Tibial nerve (tissue), 4 donors: ENCODE measurements around the gene CDK19. TPM values are rescaled to one million over a fixed set of nuclear protein-coding genes. Genes with fewer than 3 reads are reported as not detected.

Experiments
- DNase-seq, 2 donors: peaks; one replicate each; pipeline ENCODE4 v3.0.0-alpha.2; 2019; ENCODE audit warnings: low spot score in 2 of 2
- H3K27ac ChIP-seq, 4 donors: fragments of 200-600 bp; sonication (generic) in 3 of 4; one replicate each; pipeline ENCODE4 v1.5.1; 2017 to 2019; ENCODE audit warnings: mild to moderate bottlenecking in 1 of 4
- H3K27me3 ChIP-seq, 2 donors: fragments of 200-600 bp; sonication (generic) in 1 of 2; one replicate each; pipeline versions ENCODE4 v1.5.1 to v1.6.0; 2017 to 2019
- H3K36me3 ChIP-seq, 3 donors: fragments of 200-600 bp; sonication (generic); one replicate each; pipeline ENCODE4 v1.5.1; 2018 to 2019
- H3K4me1 ChIP-seq, 4 donors: fragments of 200-600 bp; sonication (generic) in 3 of 4; one replicate each; pipeline ENCODE4 v1.5.1; 2017 to 2019
- H3K4me3 ChIP-seq, 4 donors: fragments of 200-600 bp; sonication (generic) in 3 of 4; one replicate each; pipeline ENCODE4 v1.5.1; 2017 to 2019; ENCODE audit warnings: mild to moderate bottlenecking in 1 of 4, moderate library complexity in 1 of 4
- H3K9me3 ChIP-seq, 4 donors: fragments of 200-600 bp; sonication (generic) in 3 of 4; one replicate each; pipeline ENCODE4 v1.5.1; 2017 to 2019
- CTCF ChIP-seq, 5 experiments: fragments of 200-600 bp in 3 of 5; fragments of 450-650 bp in 2 of 5; sonication (generic) in 3 of 5; IDR thresholded peaks; one replicate each; pipeline ENCODE4 v1.5.1; 2016 to 2019; ENCODE audit warnings: antibody characterized with exemption in 5 of 5, mild to moderate bottlenecking in 3 of 5, moderate library complexity in 2 of 5
- EP300 ChIP-seq, 2 donors: sonication (generic); formaldehyde crosslinking; IDR thresholded peaks; one replicate each; pipeline ENCODE4 v1.6.1; 2017; ENCODE audit warnings: antibody characterized with exemption in 2 of 2, mild to moderate bottlenecking in 1 of 2
- POLR2A ChIP-seq, 2 donors: fragments of 450-650 bp; IDR thresholded peaks; one replicate each; pipeline ENCODE4 v1.6.1; 2017; ENCODE audit warnings: antibody characterized with exemption in 2 of 2, mild to moderate bottlenecking in 2 of 2, moderate library complexity in 2 of 2
- WGBS, 2 donors: methylation state at CpG; one replicate each; pipeline ENCODE4 v1.1.5; 2018; 5-methylcytosine and 5-hydroxymethylcytosine counted together
- total RNA-seq, 4 donors: library from RNA; depleted of rRNA; stranded (reverse); fragments of >200 nt; gene quantifications; one replicate each; pipeline ENCODE4 v1.1.0, GENCODE V29; 2016

The CDK19 gene
- total RNA-seq, 4 donors from 2014 or later: 18.6 to 29.3 (median 24.3) TPM

- WGBS, 2 donors: 35 to 36% methylated on average over 4 of the region's 4 CpGs
- Histone ChIP-seq H3K36me3 (no peaks in the 10 kb centered on the region), H3K9me3 (no peaks in the 10 kb centered on the region), H3K27ac (peak overlapping the region in 3 of 4 donors; percentile 15 to 75 (median 34)), H3K4me1 (peaks cover 0 to 21% (median 7%) of the 10 kb centered on the region in 4 donors), H3K4me3 (no peak overlapping the region), H3K27me3 (no peaks in the 10 kb centered on the region)
- TF ChIP-seq EP300 (IDR thresholded peaks at IDR 0.05) (no peak), POLR2A (IDR thresholded peaks at IDR 0.05) (no peak), CTCF (IDR thresholded peaks at IDR 0.05) (no peak)
- no peak for DNase-seq
These were observed 133.5 kb downstream of the CDK19 start for GRCh38 chr6:110681543-110682459.

- no peaks in the 10 kb centered on the region for H3K27me3 ChIP-seq
- TF ChIP-seq POLR2A (IDR thresholded peaks at IDR 0.05): no peak
- no peak for TF ChIP-seq EP300 (IDR thresholded peaks at IDR 0.05)
- TF ChIP-seq CTCF (IDR thresholded peaks at IDR 0.05): no peak
- no peaks in the 10 kb centered on the region for H3K36me3 ChIP-seq
- H3K9me3 ChIP-seq: no peaks in the 10 kb centered on the region
- no peak for DNase-seq
- H3K4me1 ChIP-seq: peaks cover 0 to 2% (median 0%) of the 10 kb centered on the region in 4 donors
- no peak overlapping the region for H3K27ac ChIP-seq
- no peak overlapping the region for H3K4me3 ChIP-seq
These were observed 138.9 kb downstream of the CDK19 start for GRCh38 chr6:110676396-110676795.

- TF ChIP-seq POLR2A (IDR thresholded peaks at IDR 0.05) (no peak), CTCF (IDR thresholded peaks at IDR 0.05) (no peak), EP300 (IDR thresholded peaks at IDR 0.05) (no peak)
- WGBS, 2 donors: 30 to 35% methylated on average over 1 of the region's 1 CpG
These were observed 141.2 kb downstream of the CDK19 start for GRCh38 chr6:110674096-110674495.

GRCh38 chr6:110672122-110672521 is 143.1 kb downstream of the CDK19 start:
- DNase-seq: no peak
- no peak overlapping the region for H3K4me3 ChIP-seq
- no peak overlapping the region for H3K27ac ChIP-seq
- H3K27me3 ChIP-seq: no peaks in the 10 kb centered on the region
- WGBS, 2 donors: 94 to 97% methylated on average over 2 of the region's 2 CpGs
- no peaks in the 10 kb centered on the region for H3K9me3 ChIP-seq
- no peaks in the 10 kb centered on the region for H3K4me1 ChIP-seq
- no peak for TF ChIP-seq EP300 (IDR thresholded peaks at IDR 0.05)
- TF ChIP-seq POLR2A (IDR thresholded peaks at IDR 0.05): no peak
- TF ChIP-seq CTCF (IDR thresholded peaks at IDR 0.05): no peak
- no peaks in the 10 kb centered on the region for H3K36me3 ChIP-seq

More at GRCh38 chr6:110674096-110674495, 141.2 kb downstream of the CDK19 start:
- no peaks in the 10 kb centered on the region for H3K4me1 ChIP-seq
- no peak overlapping the region for H3K4me3 ChIP-seq
- no peaks in the 10 kb centered on the region for H3K9me3 ChIP-seq
- H3K27me3 ChIP-seq: no peaks in the 10 kb centered on the region
- DNase-seq: no peak
- H3K36me3 ChIP-seq: no peaks in the 10 kb centered on the region
- H3K27ac ChIP-seq: no peak overlapping the region

GRCh38 chr6:110671447-110671846 is 143.8 kb downstream of the CDK19 start:
- no peak overlapping the region for H3K27ac ChIP-seq
- no peaks in the 10 kb centered on the region for H3K27me3 ChIP-seq
- no peaks in the 10 kb centered on the region for H3K36me3 ChIP-seq
- H3K4me1 ChIP-seq: no peaks in the 10 kb centered on the region
- TF ChIP-seq POLR2A (IDR thresholded peaks at IDR 0.05) (no peak), CTCF (IDR thresholded peaks at IDR 0.05) (no peak)
- H3K9me3 ChIP-seq: no peaks in the 10 kb centered on the region
- no peak overlapping the region for H3K4me3 ChIP-seq
- no peak for DNase-seq
